Naive thymus-derived CD8-positive, alpha-beta T cell (primary cell): ENCODE measurements around the gene FBXO7. TPM values are rescaled to one million over a fixed set of nuclear protein-coding genes. Genes with fewer than 3 reads are reported as not detected.
A peak's percentile ranks its signal among the peaks of the same experiment; 100 is the strongest.

Source experiments
- ATAC-seq, 2 donors: fragments of 150-1000 bp; cut with Tn5 transposase in 1 of 2; sonication (Bioruptor Pico), chemical (Tn5 transposase) in 1 of 2; 1 replicate in 1 of 2; 2 replicates in 1 of 2; pipeline ENCODE4 v1.10.0; 2021; ENCODE audit warnings: mild to moderate bottlenecking in 2 of 2, moderate library complexity in 2 of 2
- POLR2A ChIA-PET: fragments of 350-600 bp; sonication (Branson Sonifier 250); formaldehyde crosslinking; loops from one replicate; lab custom pipeline; 2021; ENCODE audit warnings: antibody characterized with exemption; lab: Charles Lee
- DNase-seq, 10 donors: peaks; one replicate each; pipeline versions ENCODE4 v3.0.0 to v3.0.0-alpha.2; 2020 to 2022
- H3K27ac Mint-ChIP-seq, 10 donors: one replicate each; pipeline ENCODE4 v1.8.0; 2020 to 2022; ENCODE audit warnings: mild to moderate bottlenecking in 10 of 10, mixed read lengths in 10 of 10, moderate library complexity in 4 of 10, inconsistent platforms in 1 of 10
- H3K27me3 Mint-ChIP-seq, 5 donors: one replicate each; pipeline ENCODE4 v1.8.0; 2021 to 2022; ENCODE audit warnings: mixed read lengths in 5 of 5
- H3K36me3 Mint-ChIP-seq, 3 donors: one replicate each; pipeline ENCODE4 v1.8.0; 2020 to 2022; ENCODE audit warnings: mixed read lengths in 3 of 3, mild to moderate bottlenecking in 2 of 3, inconsistent platforms in 1 of 3
- H3K4me1 Mint-ChIP-seq, 4 donors: one replicate each; pipeline ENCODE4 v1.8.0; 2021 to 2022; ENCODE audit warnings: mixed read lengths in 4 of 4
- H3K4me3 Mint-ChIP-seq, 10 donors: one replicate each; pipeline ENCODE4 v1.8.0; 2020 to 2022; ENCODE audit warnings: mild to moderate bottlenecking in 10 of 10, mixed read lengths in 10 of 10, moderate library complexity in 6 of 10, inconsistent platforms in 1 of 10
- H3K9me3 Mint-ChIP-seq, 9 donors: one replicate each; pipeline ENCODE4 v1.8.0; 2020 to 2022; ENCODE audit warnings: mixed read lengths in 9 of 9, mild to moderate bottlenecking in 3 of 9, inconsistent platforms in 1 of 9, moderate library complexity in 1 of 9
- polyA plus RNA-seq, 3 donors: library from polyadenylated mRNA; unstranded; fragments of 300-500 nt; fragmentation: Illumina TruSeq; gene quantifications; one replicate each; pipeline ENCODE4 v1.2.3, GENCODE V29; 2021
- total RNA-seq, 8 experiments: library from RNA in 2 of 8; stranded (reverse) in 2 of 8; gene quantifications; one replicate each; pipeline ENCODE4 v1.2.3 and lab custom pipeline; 2021 to 2026

FBXO7 gene
- total and polyA plus RNA-seq, 5 experiments from 2014 or later: 97.5 to 149 (median 126) TPM

DNA sequence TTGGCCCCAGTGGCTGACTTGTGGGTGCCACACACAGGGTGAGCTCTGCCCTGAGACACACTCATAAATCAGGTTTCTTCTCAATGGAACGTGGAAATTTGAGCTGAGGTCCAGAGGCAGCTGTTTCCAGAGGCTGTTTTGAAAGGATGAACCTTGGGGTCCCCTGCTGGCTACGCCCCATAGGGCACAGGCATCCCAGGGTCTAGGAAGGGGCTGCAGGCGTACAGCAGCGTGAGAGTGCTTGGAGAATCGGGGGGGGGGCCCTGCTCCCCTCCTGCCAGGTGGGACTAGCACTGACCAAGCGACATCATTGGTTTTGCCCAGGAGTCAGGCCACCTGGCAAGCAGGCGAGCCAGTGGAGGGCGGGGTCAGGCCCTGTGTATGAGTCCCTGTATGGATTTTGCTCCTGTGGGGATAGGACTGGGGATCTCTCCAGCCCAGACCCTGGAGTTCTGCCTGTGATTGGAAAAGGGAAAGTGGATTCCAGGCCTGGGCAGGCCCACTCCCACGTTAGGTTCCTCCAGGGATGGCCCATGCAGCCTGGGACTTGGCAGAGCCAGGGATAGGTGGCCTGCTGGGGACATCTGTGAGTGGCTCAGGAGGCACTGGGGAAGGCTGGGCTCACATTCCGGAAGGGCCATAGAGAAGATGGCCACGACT, 61.0 kb downstream of the FBXO7 start:
- Mint-ChIP-seq H3K27ac (peak overlapping the region in 1 of 10 donors; percentile 91), H3K4me1 (no peaks in the 10 kb centered on the region)
- ATAC-seq: no peak

DNA sequence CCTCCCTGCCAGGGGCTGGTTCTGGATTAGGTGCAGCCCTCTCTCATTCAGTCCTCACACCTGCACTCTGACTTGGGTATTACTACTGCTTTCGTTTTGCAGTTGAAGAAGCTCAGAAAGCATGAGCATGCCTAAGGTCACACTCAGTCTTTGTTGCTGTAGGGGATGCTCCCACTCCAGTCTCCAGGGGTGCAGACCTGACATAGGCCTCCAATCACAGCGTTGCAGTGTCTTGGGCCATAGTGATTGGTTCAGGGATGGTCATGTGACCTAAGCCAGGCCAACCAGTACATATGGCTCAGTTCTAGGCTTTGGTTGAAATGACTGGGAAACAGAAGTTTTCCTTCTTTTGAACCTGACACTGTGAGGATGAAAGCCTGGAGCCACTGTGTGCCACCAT, 61.7 kb downstream of the FBXO7 start:
- ATAC-seq: no peak
- POLR2A ChIA-PET: no interaction called here
- no peak for DNase-seq
- Mint-ChIP-seq H3K36me3 (peaks cover 0 to 7% (median 0%) of the 10 kb centered on the region in 3 donors), H3K27ac (no peak overlapping the region), H3K4me1 (no peaks in the 10 kb centered on the region), H3K4me3 (no peak overlapping the region), H3K27me3 (peaks cover 2 to 38% (median 8%) of the 10 kb centered on the region in 5 donors), H3K9me3 (peaks cover 0 to 3% (median 0%) of the 10 kb centered on the region in 9 donors)

More for the DNA sequence above, 61.0 kb downstream of the FBXO7 start:
- DNase-seq: no peak
- H3K27me3 Mint-ChIP-seq: peaks cover 2 to 38% (median 8%) of the 10 kb centered on the region in 5 donors
- no peak overlapping the region for H3K4me3 Mint-ChIP-seq
- peaks cover 0 to 3% (median 0%) of the 10 kb centered on the region in 9 donors for H3K9me3 Mint-ChIP-seq
- POLR2A ChIA-PET: no interaction called here
- H3K36me3 Mint-ChIP-seq: peaks cover 0 to 7% (median 0%) of the 10 kb centered on the region in 3 donors

DNA sequence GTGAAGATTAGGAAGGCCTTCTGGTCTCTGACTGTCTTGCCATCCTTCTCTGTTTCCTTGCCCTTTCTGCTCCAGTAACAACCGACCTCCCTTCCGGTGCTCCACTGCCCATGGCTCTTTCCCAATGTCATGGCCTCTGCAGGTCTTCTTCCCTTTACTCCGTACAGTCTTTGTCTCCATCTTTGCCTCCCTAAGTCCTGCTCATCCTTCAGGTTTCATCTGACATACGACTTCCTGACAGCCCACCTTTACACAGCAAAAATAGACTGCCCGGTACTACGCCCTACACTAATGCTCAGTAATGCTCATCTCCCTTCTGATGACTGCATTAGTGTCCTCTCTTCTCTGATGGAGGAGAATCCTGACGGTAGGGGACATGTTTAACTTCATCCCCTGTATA, 63.9 kb downstream of the FBXO7 start:
- Mint-ChIP-seq H3K9me3 (peaks cover 0 to 3% (median 0%) of the 10 kb centered on the region in 9 donors), H3K36me3 (peaks cover 0 to 7% (median 0%) of the 10 kb centered on the region in 3 donors), H3K27ac (no peak overlapping the region), H3K4me3 (no peak overlapping the region), H3K27me3 (peaks cover 2 to 20% (median 10%) of the 10 kb centered on the region in 5 donors), H3K4me1 (no peaks in the 10 kb centered on the region)
- ATAC-seq (no peak), DNase-seq (no peak)
- POLR2A ChIA-PET: no interaction called here

GRCh38 chr22:32539631-32540421, 65.2 kb downstream of the FBXO7 start:
- H3K27me3 Mint-ChIP-seq: peaks cover 2 to 19% (median 10%) of the 10 kb centered on the region in 5 donors
- POLR2A ChIA-PET: no interaction called here
- peaks cover 0 to 3% (median 0%) of the 10 kb centered on the region in 9 donors for H3K9me3 Mint-ChIP-seq
- H3K36me3 Mint-ChIP-seq: peaks cover 0 to 7% (median 0%) of the 10 kb centered on the region in 3 donors
- no peak overlapping the region for H3K4me3 Mint-ChIP-seq
- no peaks in the 10 kb centered on the region for H3K4me1 Mint-ChIP-seq
- H3K27ac Mint-ChIP-seq: no peak overlapping the region
- DNase-seq: no peak
- ATAC-seq: no peak

DNA sequence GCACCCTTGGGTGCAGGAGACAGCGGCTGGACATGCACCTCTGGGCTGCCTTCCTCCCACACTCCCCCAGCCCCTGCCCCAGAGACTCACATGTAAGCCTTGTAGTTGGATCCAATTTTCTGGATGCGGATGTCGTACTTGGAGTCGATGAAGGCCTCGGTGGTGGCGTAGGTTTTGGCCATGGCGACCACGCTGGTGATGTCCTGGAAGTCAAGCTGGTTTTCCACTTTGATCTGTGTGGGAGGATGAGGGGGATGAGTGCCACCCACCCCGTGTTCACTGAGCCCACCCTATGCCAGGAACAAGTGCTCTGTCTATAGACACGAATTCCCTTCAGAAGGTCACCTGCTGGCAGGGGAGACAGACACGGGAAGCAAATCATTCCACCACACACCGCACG, 66.9 kb downstream of the FBXO7 start:
- ATAC-seq: no peak
- H3K4me1 Mint-ChIP-seq: no peaks in the 10 kb centered on the region
- H3K4me3 Mint-ChIP-seq: no peak overlapping the region
- peaks cover 0 to 3% (median 0%) of the 10 kb centered on the region in 9 donors for H3K9me3 Mint-ChIP-seq
- POLR2A ChIA-PET: interaction anchor here (0.5 kb wide), 1 partner anchor 31 kb away, joined by 3 read pairs; no protein-coding TSS in a partner anchor
- no peak for DNase-seq
- peaks cover 0 to 7% (median 0%) of the 10 kb centered on the region in 3 donors for H3K36me3 Mint-ChIP-seq
- H3K27ac Mint-ChIP-seq: no peak overlapping the region
- peaks cover 2 to 25% (median 12%) of the 10 kb centered on the region in 5 donors for H3K27me3 Mint-ChIP-seq

DNA sequence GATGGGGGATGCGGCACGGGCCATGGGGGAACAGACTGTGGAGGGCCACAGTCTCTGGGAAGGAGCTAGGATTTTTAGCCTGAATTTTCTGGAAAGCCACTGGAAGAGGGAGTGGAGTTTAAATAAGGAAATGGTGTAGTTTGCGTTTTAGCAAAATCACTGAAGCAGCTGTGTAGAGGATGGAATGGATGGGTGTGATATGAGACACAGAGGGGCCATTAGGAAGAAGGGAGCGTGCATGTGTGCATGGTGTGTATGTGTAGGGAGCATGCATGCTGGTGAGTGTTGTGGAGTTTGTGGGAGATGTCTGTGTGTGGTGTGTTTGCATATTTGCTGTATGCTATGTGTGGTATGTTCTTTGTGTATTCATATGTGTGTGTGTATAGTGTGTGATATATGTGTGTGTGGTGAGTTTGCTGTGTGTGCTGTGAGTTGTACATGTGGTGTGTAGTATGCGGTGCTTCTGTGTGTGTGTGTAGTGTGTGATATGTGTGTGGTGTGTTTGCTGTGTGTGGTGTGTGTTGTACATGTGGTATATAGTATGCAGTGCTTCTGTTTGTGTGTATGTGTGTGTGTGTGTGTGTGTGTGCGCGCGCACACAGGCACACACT, 67.6 kb downstream of the FBXO7 start:
- Mint-ChIP-seq H3K27ac (no peak overlapping the region), H3K4me3 (no peak overlapping the region)
- POLR2A ChIA-PET: interaction anchor here (0.5 kb wide), 1 partner anchor 30 kb away, joined by 3 read pairs; no protein-coding TSS in a partner anchor

DNA sequence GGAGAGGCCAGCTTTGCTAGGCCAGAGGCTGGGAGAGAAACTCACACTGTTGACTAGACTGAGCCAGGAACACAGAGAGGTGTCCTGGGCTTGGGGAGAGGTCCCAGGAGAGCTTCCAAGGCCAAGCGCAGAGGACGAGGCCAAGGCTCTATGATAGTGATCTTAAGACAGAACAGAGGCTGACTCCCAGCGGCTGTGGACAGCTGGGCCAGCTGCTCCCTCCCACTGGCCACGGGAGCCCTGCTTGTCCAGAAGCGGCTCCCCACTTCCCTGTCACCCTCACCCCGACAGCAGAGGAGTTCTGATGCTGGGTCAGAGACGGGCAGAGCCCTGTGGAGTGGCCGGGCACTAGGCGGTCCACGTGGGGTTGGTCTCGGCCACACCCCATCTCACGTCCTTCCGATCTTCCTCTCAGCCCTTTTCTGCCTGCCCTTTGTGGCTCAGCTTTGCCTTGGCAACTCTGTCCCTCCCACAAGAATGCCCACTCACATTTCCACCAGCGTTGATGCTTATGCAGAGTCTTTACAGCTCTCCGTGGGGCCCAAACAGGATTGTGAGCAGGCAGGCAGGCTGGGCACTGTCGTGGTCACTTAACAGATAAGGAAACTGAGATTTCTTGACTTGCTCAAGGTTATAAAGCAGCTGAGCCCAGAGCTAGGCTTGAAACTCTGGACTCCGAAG, 68.2 kb downstream of the FBXO7 start:
- no peak for ATAC-seq
- Mint-ChIP-seq H3K36me3 (peaks cover 0 to 7% (median 0%) of the 10 kb centered on the region in 3 donors), H3K4me1 (no peaks in the 10 kb centered on the region), H3K4me3 (no peak overlapping the region), H3K27ac (no peak overlapping the region), H3K9me3 (peaks cover 0 to 3% (median 0%) of the 10 kb centered on the region in 9 donors), H3K27me3 (peaks cover 5 to 36% (median 19%) of the 10 kb centered on the region in 5 donors)
- no peak for DNase-seq
- POLR2A ChIA-PET: no interaction called here

More for the DNA sequence above, 67.6 kb downstream of the FBXO7 start:
- Mint-ChIP-seq H3K4me1 (no peaks in the 10 kb centered on the region), H3K9me3 (peaks cover 0 to 3% (median 0%) of the 10 kb centered on the region in 9 donors), H3K36me3 (peaks cover 0 to 7% (median 0%) of the 10 kb centered on the region in 3 donors), H3K27me3 (peaks cover 3 to 32% (median 15%) of the 10 kb centered on the region in 5 donors)
- DNase-seq: no peak
- no peak for ATAC-seq

GRCh38 chr22:32544953-32545558, 70.4 kb downstream of the FBXO7 start:
- POLR2A ChIA-PET: no interaction called here
- peaks cover 5 to 29% (median 18%) of the 10 kb centered on the region in 5 donors for H3K27me3 Mint-ChIP-seq
- no peaks in the 10 kb centered on the region for H3K4me1 Mint-ChIP-seq
- no peak overlapping the region for H3K27ac Mint-ChIP-seq
- ATAC-seq (no peak), DNase-seq (no peak)
- H3K36me3 Mint-ChIP-seq: no peaks in the 10 kb centered on the region
- H3K9me3 Mint-ChIP-seq: no peaks in the 10 kb centered on the region
- H3K4me3 Mint-ChIP-seq: no peak overlapping the region

GRCh38 chr22:32545801-32546200, 71.2 kb downstream of the FBXO7 start:
- H3K9me3 Mint-ChIP-seq: no peaks in the 10 kb centered on the region

DNA sequence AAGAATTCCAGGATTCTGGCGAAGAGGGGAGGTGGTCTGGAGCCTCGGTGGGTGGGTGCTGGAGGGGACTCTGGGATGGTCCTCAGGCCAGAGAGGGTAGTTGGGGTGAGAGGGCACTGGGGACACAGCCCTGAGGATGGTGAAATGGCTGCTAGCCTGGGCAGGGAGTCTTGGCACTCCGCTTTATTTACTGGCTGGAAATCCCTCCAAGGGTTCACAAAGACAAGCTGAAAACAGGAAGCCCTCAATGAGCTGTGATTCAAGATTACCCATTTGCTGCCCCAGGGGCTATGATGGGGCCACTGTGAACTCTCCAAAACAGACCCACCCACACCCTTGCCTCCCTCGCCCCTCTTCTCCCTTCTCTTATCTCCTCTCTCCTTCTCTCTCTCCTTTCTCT, 71.9 kb downstream of the FBXO7 start:
- Mint-ChIP-seq H3K4me3 (no peak overlapping the region), H3K27me3 (peaks cover 5 to 32% (median 18%) of the 10 kb centered on the region in 5 donors), H3K36me3 (no peaks in the 10 kb centered on the region), H3K9me3 (no peaks in the 10 kb centered on the region), H3K27ac (no peak overlapping the region), H3K4me1 (no peaks in the 10 kb centered on the region)
- POLR2A ChIA-PET: no interaction called here
- no peak for DNase-seq
- no peak for ATAC-seq

More at GRCh38 chr22:32545801-32546200, 71.2 kb downstream of the FBXO7 start:
- ATAC-seq: no peak
- Mint-ChIP-seq H3K27me3 (peaks cover 5 to 29% (median 18%) of the 10 kb centered on the region in 5 donors), H3K4me1 (no peaks in the 10 kb centered on the region), H3K4me3 (no peak overlapping the region), H3K36me3 (no peaks in the 10 kb centered on the region), H3K27ac (no peak overlapping the region)
- DNase-seq: no peak
- POLR2A ChIA-PET: no interaction called here

- Mint-ChIP-seq H3K4me3 (no peak overlapping the region), H3K27ac (peak overlapping the region in 1 of 10 donors; percentile 76), H3K9me3 (no peaks in the 10 kb centered on the region), H3K36me3 (no peaks in the 10 kb centered on the region), H3K4me1 (no peaks in the 10 kb centered on the region), H3K27me3 (peaks cover 5 to 32% (median 15%) of the 10 kb centered on the region in 5 donors)
- POLR2A ChIA-PET: no interaction called here
- ATAC-seq (no peak), DNase-seq (no peak)
These were observed 72.3 kb downstream of the FBXO7 start for GRCh38 chr22:32546935-32547334.

DNA sequence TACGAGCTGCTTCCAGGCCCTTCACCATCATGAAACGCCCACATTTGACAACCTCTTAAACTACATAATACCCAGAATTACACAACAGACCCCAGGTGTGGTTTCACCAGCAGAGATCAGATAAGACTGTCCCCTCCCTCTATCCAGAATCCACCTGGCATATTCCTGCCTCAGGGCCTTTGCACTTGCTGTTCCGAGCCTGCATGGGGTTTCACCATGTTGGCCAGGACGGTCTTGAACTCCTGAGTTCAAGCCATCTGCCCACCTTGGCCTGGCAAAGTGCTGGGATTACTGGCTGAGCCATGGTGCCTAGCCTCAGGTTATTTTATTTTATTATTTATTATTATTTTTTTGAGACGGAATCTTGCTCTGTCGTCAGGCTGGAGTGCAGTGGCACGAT, 73.4 kb downstream of the FBXO7 start:
- no peak for ATAC-seq
- DNase-seq: no peak
- POLR2A ChIA-PET: no interaction called here
- Mint-ChIP-seq H3K36me3 (no peaks in the 10 kb centered on the region), H3K9me3 (no peaks in the 10 kb centered on the region), H3K4me3 (no peak overlapping the region), H3K4me1 (no peaks in the 10 kb centered on the region), H3K27ac (no peak overlapping the region), H3K27me3 (peaks cover 5 to 28% (median 14%) of the 10 kb centered on the region in 5 donors)
